ENCODE results near the gene TLCD1. TPM values are rescaled to one million over a fixed set of nuclear protein-coding genes. Genes with fewer than 3 reads are reported as not detected.
A peak's percentile ranks its signal among the peaks of the same experiment; 100 is the strongest.

TLCD1 gene
- total RNA-seq, 1 donor from 2014 or later, result 8.2 TPM

- Mint-ChIP-seq H3K4me1 (ENCODE audit: low read depth, unreplicated experiment) (peaks cover 8% of the 10 kb centered on the region), H3K9me3 (ENCODE audit: unreplicated experiment) (peaks cover 10% of the 10 kb centered on the region), H3K4me3 (ENCODE audit: unreplicated experiment) (no peak overlapping the region), H3K27ac (ENCODE audit: unreplicated experiment) (no peak overlapping the region), H3K36me3 (ENCODE audit: unreplicated experiment) (peaks cover 10% of the 10 kb centered on the region), H3K27me3 (ENCODE audit: unreplicated experiment) (peaks cover 19% of the 10 kb centered on the region)
- TF ChIP-seq CTCF (IDR thresholded peaks at IDR 0.05; ENCODE audit: partially characterized antibody, unreplicated experiment), result no peak
- DNase-seq, result no peak
Observed at GRCh38 chr17:28705074-28705659, 20.9 kb downstream of the TLCD1 start.

- TF ChIP-seq CTCF (IDR thresholded peaks at IDR 0.05; ENCODE audit: partially characterized antibody, unreplicated experiment), result no peak
- H3K27me3 Mint-ChIP-seq (ENCODE audit: unreplicated experiment), result peaks cover 17% of the 10 kb centered on the region
- H3K27ac Mint-ChIP-seq (ENCODE audit: unreplicated experiment), result peak overlapping the region; percentile 72
- H3K4me3 Mint-ChIP-seq (ENCODE audit: unreplicated experiment), result no peak overlapping the region
- peaks cover 10% of the 10 kb centered on the region for H3K9me3 Mint-ChIP-seq (ENCODE audit: unreplicated experiment)
- H3K36me3 Mint-ChIP-seq (ENCODE audit: unreplicated experiment), result peaks cover 10% of the 10 kb centered on the region
- H3K4me1 Mint-ChIP-seq (ENCODE audit: low read depth, unreplicated experiment), result peaks cover 8% of the 10 kb centered on the region
- no peak for DNase-seq
Observed at GRCh38 chr17:28704219-28704858, 21.7 kb downstream of the TLCD1 start.

GRCh38 chr17:28703552-28704218 lies 22.3 kb downstream of the TLCD1 start:
- TF ChIP-seq CTCF (IDR thresholded peaks at IDR 0.05; ENCODE audit: partially characterized antibody, unreplicated experiment), result no peak
- Mint-ChIP-seq H3K27ac (ENCODE audit: unreplicated experiment) (peak overlapping the region; percentile 72), H3K4me3 (ENCODE audit: unreplicated experiment) (no peak overlapping the region), H3K27me3 (ENCODE audit: unreplicated experiment) (peaks cover 17% of the 10 kb centered on the region), H3K36me3 (ENCODE audit: unreplicated experiment) (peaks cover 10% of the 10 kb centered on the region), H3K9me3 (ENCODE audit: unreplicated experiment) (peaks cover 10% of the 10 kb centered on the region), H3K4me1 (ENCODE audit: low read depth, unreplicated experiment) (peaks cover 8% of the 10 kb centered on the region)
- DNase-seq, result no peak

GRCh38 chr17:28702752-28703150 lies 23.3 kb downstream of the TLCD1 start:
- no peak for DNase-seq
- Mint-ChIP-seq H3K36me3 (ENCODE audit: unreplicated experiment) (peaks cover 6% of the 10 kb centered on the region), H3K4me1 (ENCODE audit: low read depth, unreplicated experiment) (peaks cover 6% of the 10 kb centered on the region), H3K27me3 (ENCODE audit: unreplicated experiment) (peaks cover 19% of the 10 kb centered on the region), H3K27ac (ENCODE audit: unreplicated experiment) (peak overlapping the region; percentile 9), H3K9me3 (ENCODE audit: unreplicated experiment) (peaks cover 10% of the 10 kb centered on the region), H3K4me3 (ENCODE audit: unreplicated experiment) (no peak overlapping the region)
- TF ChIP-seq CTCF (IDR thresholded peaks at IDR 0.05; ENCODE audit: partially characterized antibody, unreplicated experiment), result no peak

All from glutamatergic neuron (in vitro differentiated cells).